Measurements from ENCODE around the gene RASGRP2. TPM values are rescaled to one million over a fixed set of nuclear protein-coding genes. Genes with fewer than 3 reads are reported as not detected.

Gene RASGRP2
- total RNA-seq, 1 donor from 2014 or later = 139 TPM

GRCh38 chr11:64770120-64770519 is 26.2 kb upstream of the RASGRP2 start:
- H3K27me3 Mint-ChIP-seq (ENCODE audit: unreplicated experiment) = peaks cover 9% of the 10 kb centered on the region
- no peak for TF ChIP-seq CTCF (IDR thresholded peaks at IDR 0.05; ENCODE audit: unreplicated experiment)

GRCh38 chr11:64769283-64769682 is 25.3 kb upstream of the RASGRP2 start:
- DNase-seq (ENCODE audit: low spot score) = no peak
- TF ChIP-seq CTCF (IDR thresholded peaks at IDR 0.05; ENCODE audit: unreplicated experiment) = no peak
- H3K36me3 Mint-ChIP-seq (ENCODE audit: low read depth, unreplicated experiment) = peaks cover 86% of the 10 kb centered on the region
- H3K4me1 Mint-ChIP-seq (ENCODE audit: unreplicated experiment) = peaks cover 43% of the 10 kb centered on the region
- peaks cover 9% of the 10 kb centered on the region for H3K27me3 Mint-ChIP-seq (ENCODE audit: unreplicated experiment)
- H3K27ac Mint-ChIP-seq (ENCODE audit: unreplicated experiment) = peak overlapping the region; percentile 45
- peak overlapping the region; percentile 68 for H3K4me3 Mint-ChIP-seq (ENCODE audit: unreplicated experiment)
- H3K9me3 Mint-ChIP-seq (ENCODE audit: unreplicated experiment) = no peaks in the 10 kb centered on the region

More at GRCh38 chr11:64770120-64770519, 26.2 kb upstream of the RASGRP2 start:
- DNase-seq (ENCODE audit: low spot score) = no peak
- H3K4me1 Mint-ChIP-seq (ENCODE audit: unreplicated experiment) = peaks cover 37% of the 10 kb centered on the region
- H3K27ac Mint-ChIP-seq (ENCODE audit: unreplicated experiment) = peak overlapping the region; percentile 12
- H3K9me3 Mint-ChIP-seq (ENCODE audit: unreplicated experiment) = no peaks in the 10 kb centered on the region
- H3K4me3 Mint-ChIP-seq (ENCODE audit: unreplicated experiment) = peak overlapping the region; percentile 62
- peaks cover 82% of the 10 kb centered on the region for H3K36me3 Mint-ChIP-seq (ENCODE audit: low read depth, unreplicated experiment)

GRCh38 chr11:64768300-64768694 is 24.4 kb upstream of the RASGRP2 start:
- peaks cover 46% of the 10 kb centered on the region for H3K4me1 Mint-ChIP-seq (ENCODE audit: unreplicated experiment)
- peak overlapping the region; percentile 77 for H3K4me3 Mint-ChIP-seq (ENCODE audit: unreplicated experiment)
- H3K27me3 Mint-ChIP-seq (ENCODE audit: unreplicated experiment) = peaks cover 9% of the 10 kb centered on the region
- H3K9me3 Mint-ChIP-seq (ENCODE audit: unreplicated experiment) = no peaks in the 10 kb centered on the region
- H3K36me3 Mint-ChIP-seq (ENCODE audit: low read depth, unreplicated experiment) = peaks cover 85% of the 10 kb centered on the region
- TF ChIP-seq CTCF (IDR thresholded peaks at IDR 0.05; ENCODE audit: unreplicated experiment) = no peak
- DNase-seq (ENCODE audit: low spot score) = no peak
- H3K27ac Mint-ChIP-seq (ENCODE audit: unreplicated experiment) = peak overlapping the region; percentile 30

GRCh38 chr11:64767344-64768299 is 23.7 kb upstream of the RASGRP2 start:
- peak; percentile 85 for DNase-seq (ENCODE audit: low spot score)
- Mint-ChIP-seq H3K27ac (ENCODE audit: unreplicated experiment) (peak overlapping the region; percentile 48), H3K27me3 (ENCODE audit: unreplicated experiment) (peaks cover 9% of the 10 kb centered on the region), H3K4me3 (ENCODE audit: unreplicated experiment) (peak overlapping the region; percentile 77), H3K9me3 (ENCODE audit: unreplicated experiment) (no peaks in the 10 kb centered on the region), H3K4me1 (ENCODE audit: unreplicated experiment) (peaks cover 46% of the 10 kb centered on the region), H3K36me3 (ENCODE audit: low read depth, unreplicated experiment) (peaks cover 84% of the 10 kb centered on the region)
- TF ChIP-seq CTCF (IDR thresholded peaks at IDR 0.05; ENCODE audit: unreplicated experiment) = peak; percentile 87

GRCh38 chr11:64766881-64767280 is 22.9 kb upstream of the RASGRP2 start:
- peak overlapping the region; percentile 48 for H3K27ac Mint-ChIP-seq (ENCODE audit: unreplicated experiment)
- peaks cover 46% of the 10 kb centered on the region for H3K4me1 Mint-ChIP-seq (ENCODE audit: unreplicated experiment)
- peaks cover 13% of the 10 kb centered on the region for H3K27me3 Mint-ChIP-seq (ENCODE audit: unreplicated experiment)
- no peak overlapping the region for H3K4me3 Mint-ChIP-seq (ENCODE audit: unreplicated experiment)
- peaks cover 83% of the 10 kb centered on the region for H3K36me3 Mint-ChIP-seq (ENCODE audit: low read depth, unreplicated experiment)
- no peak for TF ChIP-seq CTCF (IDR thresholded peaks at IDR 0.05; ENCODE audit: unreplicated experiment)
- DNase-seq (ENCODE audit: low spot score) = no peak
- H3K9me3 Mint-ChIP-seq (ENCODE audit: unreplicated experiment) = no peaks in the 10 kb centered on the region

Measured in endothelial cell (in vitro differentiated cells).